Activated CD4-positive, alpha-beta memory T cell treated with anti-CD3 and anti-CD28 coated beads for 36 hours (primary cell): ENCODE data around the gene PLCB1. TPM values are rescaled to one million over a fixed set of nuclear protein-coding genes. Genes with fewer than 3 reads are reported as not detected.

ENCODE experiments used
- CTCF ChIA-PET: fragments of 350-600 bp; sonication (Branson Sonifier 250); formaldehyde crosslinking; loops from one replicate; lab custom pipeline; 2021; ENCODE audit warnings: antibody characterized with exemption, inconsistent platforms; lab: Charles Lee
- POLR2A ChIA-PET: fragments of 350-600 bp; sonication (Branson Sonifier 250); formaldehyde crosslinking; loops from one replicate; lab custom pipeline; 2021; ENCODE audit warnings: antibody characterized with exemption; lab: Charles Lee
- DNase-seq: peaks from one replicate; pipeline ENCODE4 v3.0.0-alpha.2; 2020
- H3K27ac Mint-ChIP-seq: one replicate; pipeline ENCODE4 v1.8.0; 2021; ENCODE audit warnings: mixed read lengths
- H3K27me3 Mint-ChIP-seq: one replicate; pipeline ENCODE4 v1.8.0; 2021; ENCODE audit warnings: mixed read lengths
- H3K36me3 Mint-ChIP-seq: one replicate; pipeline ENCODE4 v1.8.0; 2021; ENCODE audit warnings: mixed read lengths
- H3K4me1 Mint-ChIP-seq: one replicate; pipeline ENCODE4 v1.8.0; 2021; ENCODE audit warnings: low read depth, mixed read lengths
- H3K4me3 Mint-ChIP-seq: one replicate; pipeline ENCODE4 v1.8.0; 2021; ENCODE audit warnings: mild to moderate bottlenecking, mixed read lengths
- H3K9me3 Mint-ChIP-seq: one replicate; pipeline ENCODE4 v1.8.0; 2021; ENCODE audit warnings: mixed read lengths
- intact Hi-C: fragments of 100-400 bp; cut with micrococcal nuclease; formaldehyde crosslinking; loops from one replicate; pipeline ENCODE4 v1.15.1; 2023
- total RNA-seq, 2 experiments: library from RNA; stranded (reverse); gene quantifications; one replicate each; pipeline ENCODE4 v1.2.3, GENCODE V29; 2021

PLCB1 gene
- total RNA-seq, 2 experiments from 2014 or later: 3.9 to 4.0 TPM

GRCh38 chr20:8656335-8656734 lies 524.3 kb downstream of the PLCB1 start:
- intact Hi-C loops: no loop called here
- Mint-ChIP-seq H3K4me1 (no peaks in the 10 kb centered on the region), H3K4me3 (no peak overlapping the region), H3K36me3 (no peaks in the 10 kb centered on the region), H3K27ac (no peak overlapping the region), H3K27me3 (no peaks in the 10 kb centered on the region), H3K9me3 (no peaks in the 10 kb centered on the region)
- CTCF ChIA-PET: no interaction called here
- DNase-seq: no peak
- POLR2A ChIA-PET: no interaction called here

GRCh38 chr20:8657664-8658063 lies 525.6 kb downstream of the PLCB1 start:
- Mint-ChIP-seq H3K9me3 (no peaks in the 10 kb centered on the region), H3K27me3 (no peaks in the 10 kb centered on the region), H3K4me3 (no peak overlapping the region), H3K27ac (no peak overlapping the region), H3K4me1 (no peaks in the 10 kb centered on the region), H3K36me3 (no peaks in the 10 kb centered on the region)
- DNase-seq: no peak
- ChIA-PET POLR2A (no interaction called here), CTCF (no interaction called here)
- intact Hi-C loops: no loop called here

- POLR2A ChIA-PET: no interaction called here
- no peaks in the 10 kb centered on the region for H3K9me3 Mint-ChIP-seq
Measured at GRCh38 chr20:8658103-8658502, 526.0 kb downstream of the PLCB1 start.

GRCh38 chr20:8661229-8661952 lies 529.3 kb downstream of the PLCB1 start:
- Mint-ChIP-seq H3K27me3 (no peaks in the 10 kb centered on the region), H3K9me3 (no peaks in the 10 kb centered on the region), H3K4me3 (no peak overlapping the region), H3K27ac (no peak overlapping the region), H3K4me1 (no peaks in the 10 kb centered on the region), H3K36me3 (no peaks in the 10 kb centered on the region)
- intact Hi-C loops: loop anchor here (5.0 to 10.0 kb wide), 2 partner anchors 71 to 637 kb away; no protein-coding TSS in a partner anchor
- POLR2A ChIA-PET: no interaction called here
- no peak for DNase-seq
- CTCF ChIA-PET: interaction anchor here (1.1 kb wide), 1 partner anchor 61 kb away, joined by 3 read pairs; no protein-coding TSS in a partner anchor

More at GRCh38 chr20:8658103-8658502, 526.0 kb downstream of the PLCB1 start:
- CTCF ChIA-PET: no interaction called here
- Mint-ChIP-seq H3K4me3 (no peak overlapping the region), H3K27me3 (no peaks in the 10 kb centered on the region), H3K36me3 (no peaks in the 10 kb centered on the region), H3K4me1 (no peaks in the 10 kb centered on the region), H3K27ac (no peak overlapping the region)
- intact Hi-C loops: no loop called here
- DNase-seq: no peak

GRCh38 chr20:8662433-8662954 lies 530.4 kb downstream of the PLCB1 start:
- CTCF ChIA-PET: interaction anchor here (0.7 kb wide), 1 partner anchor 87 kb away, joined by 3 read pairs; no protein-coding TSS in a partner anchor

GRCh38 chr20:8663424-8663823 lies 531.4 kb downstream of the PLCB1 start:
- Mint-ChIP-seq H3K9me3 (no peaks in the 10 kb centered on the region), H3K4me1 (no peaks in the 10 kb centered on the region), H3K4me3 (no peak overlapping the region), H3K36me3 (no peaks in the 10 kb centered on the region), H3K27me3 (no peaks in the 10 kb centered on the region), H3K27ac (no peak overlapping the region)
- no peak for DNase-seq
- intact Hi-C loops: loop anchor here (5.0 to 10.0 kb wide), 2 partner anchors 69 to 639 kb away; no protein-coding TSS in a partner anchor
- ChIA-PET CTCF (no interaction called here), POLR2A (no interaction called here)

More at GRCh38 chr20:8662433-8662954, 530.4 kb downstream of the PLCB1 start:
- Mint-ChIP-seq H3K9me3 (no peaks in the 10 kb centered on the region), H3K4me3 (no peak overlapping the region), H3K36me3 (no peaks in the 10 kb centered on the region), H3K4me1 (no peaks in the 10 kb centered on the region), H3K27me3 (no peaks in the 10 kb centered on the region), H3K27ac (no peak overlapping the region)
- intact Hi-C loops: loop anchor here (5.0 to 10.0 kb wide), 2 partner anchors 70 to 638 kb away; no protein-coding TSS in a partner anchor
- POLR2A ChIA-PET: no interaction called here
- DNase-seq: no peak

- Mint-ChIP-seq H3K4me3 (no peak overlapping the region), H3K27ac (no peak overlapping the region), H3K27me3 (no peaks in the 10 kb centered on the region), H3K9me3 (no peaks in the 10 kb centered on the region), H3K36me3 (no peaks in the 10 kb centered on the region), H3K4me1 (peaks cover 4% of the 10 kb centered on the region)
- intact Hi-C loops: loop anchor here (5.0 to 10.0 kb wide), 2 partner anchors 68 to 640 kb away; no protein-coding TSS in a partner anchor
- ChIA-PET CTCF (no interaction called here), POLR2A (no interaction called here)
- DNase-seq: no peak
Measured at GRCh38 chr20:8664778-8665177, 532.7 kb downstream of the PLCB1 start.

GRCh38 chr20:8667306-8667705 lies 535.2 kb downstream of the PLCB1 start:
- Mint-ChIP-seq H3K9me3 (no peaks in the 10 kb centered on the region), H3K4me1 (peaks cover 10% of the 10 kb centered on the region), H3K36me3 (no peaks in the 10 kb centered on the region), H3K4me3 (no peak overlapping the region), H3K27ac (no peak overlapping the region), H3K27me3 (no peaks in the 10 kb centered on the region)
- intact Hi-C loops: loop anchor here (10.0 kb wide), 1 partner anchor 643 kb away; no protein-coding TSS in a partner anchor
- ChIA-PET CTCF (interaction anchor here (1.0 kb wide), 1 partner anchor 55 kb away, joined by 3 read pairs; no protein-coding TSS in a partner anchor), POLR2A (no interaction called here)
- DNase-seq: no peak

- Mint-ChIP-seq H3K36me3 (no peaks in the 10 kb centered on the region), H3K27ac (no peak overlapping the region), H3K9me3 (no peaks in the 10 kb centered on the region), H3K4me1 (peaks cover 10% of the 10 kb centered on the region), H3K4me3 (no peak overlapping the region), H3K27me3 (no peaks in the 10 kb centered on the region)
- ChIA-PET POLR2A (no interaction called here), CTCF (interaction anchor here (1.7 kb wide), 1 partner anchor 50 kb away, joined by 4 read pairs; no protein-coding TSS in a partner anchor)
- intact Hi-C loops: no loop called here
- no peak for DNase-seq
Measured at GRCh38 chr20:8670207-8670892, 538.3 kb downstream of the PLCB1 start.

- peaks cover 3% of the 10 kb centered on the region for H3K36me3 Mint-ChIP-seq
- POLR2A ChIA-PET: no interaction called here
- peaks cover 10% of the 10 kb centered on the region for H3K4me1 Mint-ChIP-seq
- H3K9me3 Mint-ChIP-seq: no peaks in the 10 kb centered on the region
- no peaks in the 10 kb centered on the region for H3K27me3 Mint-ChIP-seq
- no peak for DNase-seq
- H3K4me3 Mint-ChIP-seq: no peak overlapping the region
- CTCF ChIA-PET: no interaction called here
- intact Hi-C loops: no loop called here
- no peak overlapping the region for H3K27ac Mint-ChIP-seq
Measured at GRCh38 chr20:8670893-8671215, 538.8 kb downstream of the PLCB1 start.

GRCh38 chr20:8671370-8671961 lies 539.4 kb downstream of the PLCB1 start:
- no peak for DNase-seq
- Mint-ChIP-seq H3K27me3 (no peaks in the 10 kb centered on the region), H3K9me3 (no peaks in the 10 kb centered on the region), H3K36me3 (peaks cover 3% of the 10 kb centered on the region), H3K4me3 (no peak overlapping the region), H3K4me1 (peaks cover 10% of the 10 kb centered on the region), H3K27ac (no peak overlapping the region)
- intact Hi-C loops: no loop called here
- ChIA-PET CTCF (no interaction called here), POLR2A (no interaction called here)

- CTCF ChIA-PET: interaction anchor here (0.8 kb wide), 1 partner anchor 48 kb away, joined by 3 read pairs; no protein-coding TSS in a partner anchor
- POLR2A ChIA-PET: no interaction called here
- Mint-ChIP-seq H3K4me1 (peaks cover 10% of the 10 kb centered on the region), H3K27me3 (no peaks in the 10 kb centered on the region), H3K4me3 (no peak overlapping the region), H3K9me3 (no peaks in the 10 kb centered on the region), H3K27ac (no peak overlapping the region), H3K36me3 (peaks cover 3% of the 10 kb centered on the region)
- intact Hi-C loops: no loop called here
- no peak for DNase-seq
Measured at GRCh38 chr20:8673116-8673515, 541.0 kb downstream of the PLCB1 start.
